Limb (tissue), 2 donors: ENCODE results near the gene RPS6KA2.
A peak's percentile ranks its signal among the peaks of the same experiment; 100 is the strongest.

Source experiments
- DNase-seq, 2 donors: peaks; one replicate each; pipeline ENCODE4 v3.0.0-alpha.2; 2016; ENCODE audit errors: extremely low spot score in 2 of 2

The RPS6KA2 gene

DNA sequence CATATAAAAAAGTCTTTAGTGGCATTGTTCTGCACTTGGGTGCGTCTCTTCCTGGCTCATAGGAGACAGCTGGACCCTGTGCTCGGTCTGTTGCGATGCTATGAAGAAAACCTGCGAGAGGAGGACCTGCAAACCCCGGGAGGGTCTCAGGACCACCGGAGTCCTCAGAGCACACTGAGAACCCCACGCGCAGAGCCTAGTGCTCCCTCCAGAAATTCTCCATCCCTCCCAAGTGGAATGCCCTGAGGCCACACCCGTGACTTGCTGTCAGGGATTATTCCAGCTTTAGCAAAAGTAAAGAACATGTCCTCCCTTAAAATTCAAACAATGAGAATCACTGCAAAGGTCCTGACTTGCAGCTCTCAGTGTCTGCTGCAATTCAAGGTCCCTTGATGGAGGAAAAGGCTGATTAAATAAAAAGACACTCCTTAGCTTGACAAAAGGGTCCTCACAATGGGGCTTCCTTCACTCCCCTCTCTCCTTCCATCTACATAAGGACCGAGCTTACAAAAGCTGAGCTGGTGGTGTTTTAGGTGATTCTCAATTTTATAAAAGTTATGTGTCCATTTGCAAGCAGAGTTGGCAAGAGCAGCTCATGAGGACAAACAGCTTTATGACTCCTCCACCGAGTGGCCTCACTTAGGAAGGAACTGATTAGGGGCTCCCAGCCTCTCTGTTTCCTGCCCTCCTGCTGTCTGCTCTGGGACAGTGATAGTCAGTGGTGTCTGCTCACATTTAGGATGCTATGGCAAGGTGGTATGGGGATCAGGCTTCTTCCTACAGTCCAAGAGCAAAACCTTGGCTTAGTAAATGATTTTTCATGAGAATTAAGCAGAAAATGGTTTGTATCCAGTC lies 137.5 kb downstream of the RPS6KA2 start:
- DNase-seq = no peak

DNA sequence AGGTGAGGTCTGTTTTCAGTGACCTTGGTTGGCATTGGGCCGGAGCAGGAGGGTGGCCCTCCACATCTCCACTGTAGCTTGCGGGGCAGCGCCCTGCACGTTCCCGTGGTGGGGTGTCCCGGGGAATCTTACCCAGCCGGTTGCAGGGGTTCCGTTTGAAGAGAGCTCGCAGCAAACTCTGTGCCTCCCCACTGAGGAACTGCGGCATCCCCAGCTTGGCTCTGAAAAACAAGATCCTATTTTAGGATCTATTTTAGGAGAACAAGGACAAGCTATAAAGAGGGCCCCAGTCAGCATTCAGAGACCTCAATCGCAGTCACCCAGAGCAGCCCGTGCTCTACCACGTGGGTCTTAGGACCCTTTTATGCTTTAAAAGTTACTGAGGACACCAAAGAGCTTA lies 138.3 kb downstream of the RPS6KA2 start:
- DNase-seq = no peak

- no peak for DNase-seq
These were observed 138.9 kb downstream of the RPS6KA2 start for GRCh38 chr6:166488076-166488685.

DNA sequence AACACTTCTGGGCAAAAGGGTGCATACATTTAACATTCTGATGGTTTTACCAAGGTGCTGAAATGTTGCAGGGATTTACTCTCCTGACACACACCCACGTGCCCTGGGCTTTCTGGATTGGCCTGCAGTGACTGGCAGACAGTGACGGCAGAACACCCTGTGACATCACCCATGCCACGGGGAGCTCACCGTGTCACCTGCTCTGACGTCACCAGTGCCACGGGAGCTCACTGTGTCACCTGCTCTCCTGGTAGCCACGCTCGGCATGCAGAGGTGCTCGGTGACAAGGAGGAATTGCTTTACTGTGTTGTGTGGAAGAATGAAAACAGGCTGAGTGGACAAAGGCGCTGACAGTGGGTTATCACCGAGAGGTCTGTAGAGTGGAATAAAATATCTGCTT lies 139.9 kb downstream of the RPS6KA2 start:
- no peak for DNase-seq

GRCh38 chr6:166486536-166486880 lies 140.5 kb downstream of the RPS6KA2 start:
- no peak for DNase-seq

DNA sequence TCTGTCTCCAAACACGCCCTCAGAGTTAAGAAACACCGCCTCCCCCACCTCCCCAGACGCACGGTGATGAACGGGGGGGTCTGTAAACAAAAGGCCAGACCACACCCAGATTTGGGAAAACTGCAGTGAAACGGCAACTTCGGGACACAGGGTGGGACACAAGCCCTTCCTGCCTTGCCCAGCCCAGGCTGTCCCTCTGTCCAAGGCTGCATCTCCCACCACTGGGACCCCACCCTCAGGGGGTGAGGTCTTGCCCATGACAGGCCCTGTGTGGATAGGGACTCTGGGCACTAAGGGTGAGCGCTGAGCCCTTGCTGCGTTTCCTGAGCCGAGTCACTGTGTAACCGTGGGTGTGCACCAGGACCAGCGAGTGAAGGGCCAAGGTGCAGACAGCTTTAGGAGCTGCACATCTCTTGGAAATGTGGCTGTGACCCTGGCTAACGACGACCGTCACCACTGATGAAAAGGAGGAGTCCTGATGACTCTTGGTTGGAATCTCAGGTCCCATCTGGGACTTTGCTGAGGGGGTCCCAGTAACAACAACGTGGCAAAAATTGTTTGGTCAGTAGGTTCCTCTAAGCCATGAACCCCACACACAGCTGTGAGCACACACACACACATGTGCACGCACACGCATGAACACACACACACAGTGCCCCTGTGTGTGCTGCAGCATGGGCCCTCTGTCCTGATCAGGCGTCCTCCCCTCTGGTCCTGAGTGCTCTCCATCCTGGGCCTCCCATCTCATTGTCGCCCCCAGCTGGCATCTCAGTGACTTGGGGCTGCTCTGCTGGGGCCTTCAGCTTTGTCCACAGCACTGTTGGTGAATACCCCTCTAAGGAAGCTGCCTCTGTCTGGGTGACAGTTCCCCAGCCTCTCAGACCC lies 141.2 kb downstream of the RPS6KA2 start:
- no peak for DNase-seq

- DNase-seq = no peak
These were observed 142.2 kb downstream of the RPS6KA2 start for GRCh38 chr6:166484863-166485262.

- DNase-seq = peak in 1 of 2 donors; percentile 30
These were observed 143.3 kb downstream of the RPS6KA2 start for GRCh38 chr6:166483573-166484250.

GRCh38 chr6:166483026-166483425 lies 144.0 kb downstream of the RPS6KA2 start:
- DNase-seq = no peak

GRCh38 chr6:166478782-166479592 lies 148.1 kb downstream of the RPS6KA2 start:
- no peak for DNase-seq

- DNase-seq = no peak
These were observed 149.2 kb downstream of the RPS6KA2 start for GRCh38 chr6:166477647-166478365.

GRCh38 chr6:166476634-166477215 lies 150.3 kb downstream of the RPS6KA2 start:
- no peak for DNase-seq

DNA sequence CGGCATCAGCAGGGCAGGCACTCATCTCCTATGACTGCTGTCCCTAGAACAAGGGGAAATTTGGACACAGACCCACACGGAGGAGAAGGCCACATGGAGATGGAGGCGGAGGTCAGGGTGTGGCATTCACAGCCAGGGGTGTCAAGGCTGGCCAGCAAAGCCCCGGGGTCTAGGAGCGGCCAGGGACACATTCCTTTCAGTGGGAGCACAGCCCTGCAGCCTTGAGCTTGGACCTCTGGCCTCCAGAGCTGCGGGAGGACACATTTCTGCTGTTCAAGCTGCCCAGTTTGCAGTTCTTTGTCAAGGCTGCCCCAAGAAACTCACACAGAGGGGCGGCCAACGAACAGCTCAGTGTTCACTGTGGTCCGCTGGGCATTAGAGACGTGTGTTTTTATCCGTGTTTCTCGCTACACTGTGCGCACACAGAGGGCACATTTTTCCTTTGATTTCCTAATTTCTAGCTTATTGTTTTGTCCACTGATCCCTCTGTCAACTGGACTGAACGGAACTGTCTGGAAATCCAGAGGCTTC lies 150.9 kb downstream of the RPS6KA2 start:
- DNase-seq = no peak

GRCh38 chr6:166474721-166475565 lies 152.1 kb downstream of the RPS6KA2 start:
- DNase-seq = no peak

- no peak for DNase-seq
These were observed 153.0 kb downstream of the RPS6KA2 start for GRCh38 chr6:166473886-166474571.

DNA sequence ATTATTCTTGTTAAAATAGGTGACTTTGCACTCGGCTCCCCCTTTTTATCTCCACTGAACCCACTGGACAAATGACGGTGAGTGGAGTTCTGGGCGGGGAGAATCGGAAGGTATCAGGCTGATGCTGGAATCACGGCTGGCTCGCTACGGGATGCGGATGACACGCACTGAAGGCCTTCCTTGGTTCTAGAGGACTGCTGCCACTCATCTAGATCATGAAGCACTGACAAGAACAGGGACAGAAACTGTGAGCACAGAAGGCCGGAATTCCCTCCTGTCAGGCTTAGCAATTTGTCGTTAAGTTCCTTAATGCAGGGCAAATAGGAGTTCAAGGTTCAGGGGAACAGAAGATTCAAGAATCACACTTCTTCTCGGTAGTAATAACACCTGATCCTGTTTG lies 154.4 kb downstream of the RPS6KA2 start:
- no peak for DNase-seq

GRCh38 chr6:166471797-166472260 lies 155.2 kb downstream of the RPS6KA2 start:
- no peak for DNase-seq
